GM12878 (cell line): ENCODE measurements around the gene ADH1C. TPM values are rescaled to one million over a fixed set of nuclear protein-coding genes. Genes with fewer than 3 reads are reported as not detected.

Experiments used
- ATAC-seq: fragments of 200-7000 bp; cut with Tn5 transposase; 3 replicates; pipeline ENCODE4 v1.9.1; 2020; ENCODE audit warnings: mild to moderate bottlenecking, moderate library complexity
- BruUV-seq: library from RNA; stranded (reverse); fragments of 400-500 nt; replicated peaks from 2 replicates; lab custom pipeline; 2021; lab: Mats Ljungman, UMichigan
- CTCF ChIA-PET: fragments of 300-600 bp; sonication (Branson Sonifier 250); formaldehyde crosslinking; extraction: SDS; loops from one replicate; lab custom pipeline; 2021; ENCODE audit warnings: inconsistent platforms; lab: Yijun Ruan, JAX
- POLR2A ChIA-PET: fragments of 350-600 bp; formaldehyde crosslinking; extraction: SDS; loops from one replicate; lab custom pipeline; 2021; ENCODE audit warnings: inconsistent platforms; lab: Charles Lee
- RAD21 ChIA-PET: fragments of 300-600 bp; sonication (Branson Sonifier 250); formaldehyde crosslinking; loops from one replicate; lab custom pipeline; 2023; ENCODE audit warnings: antibody characterized with exemption; ENCODE audit not compliant: unreplicated experiment; lab: Charles Lee
- SMC1A ChIA-PET: fragments of 300-600 bp; sonication (Branson Sonifier 250); formaldehyde crosslinking; loops from one replicate; lab custom pipeline; 2023; ENCODE audit not compliant: unreplicated experiment, uncharacterized antibody; lab: Charles Lee
- DNase-seq: peaks from one replicate; pipeline ENCODE4 v3.0.0-alpha.2; 2011; ENCODE audit warnings: low read depth, low spot score
- FAIRE-seq: peaks from 3 replicates; lab custom pipeline; 2011; peaks lifted over from hg19 to GRCh38; lab: Jason Lieb, UNC
- H2AFZ ChIP-seq: 2 replicates; pipeline ENCODE4 v1.6.0; 2011; ENCODE audit warnings: low read depth, low read length, control low read depth; ENCODE audit not compliant: control insufficient read depth
- H3K27ac ChIP-seq: 2 replicates; pipeline ENCODE4 v1.5.1; 2011; ENCODE audit warnings: control low read depth; ENCODE audit not compliant: control insufficient read depth, insufficient read depth
- H3K27me3 ChIP-seq, 2 experiments: replicated peaks in 1 of 2; 2 replicates each; pipeline versions ENCODE4 v1.6.0 to v1.6.1; 2011; ENCODE audit warnings: low read length in 1 of 2; ENCODE audit not compliant: control insufficient read depth in 2 of 2, insufficient read depth in 2 of 2
- H3K36me3 ChIP-seq, 2 experiments: 2 replicates each; pipeline ENCODE4 v1.5.1; 2011; ENCODE audit warnings: low read length in 1 of 2; ENCODE audit not compliant: control insufficient read depth in 2 of 2, insufficient read depth in 2 of 2
- H3K4me1 ChIP-seq: 2 replicates; pipeline ENCODE4 v1.6.1; 2011; ENCODE audit warnings: mild to moderate bottlenecking, low read length, moderate library complexity, mixed read lengths; ENCODE audit not compliant: control insufficient read depth, insufficient read depth
- H3K4me2 ChIP-seq: 2 replicates; pipeline ENCODE4 v1.6.0; 2011; ENCODE audit warnings: control low read depth; ENCODE audit not compliant: control insufficient read depth, insufficient read depth
- H3K4me3 ChIP-seq: fragments of 200-600 bp; sonication (generic); 2 replicates; pipeline ENCODE4 v1.5.1; 2016
- H3K79me2 ChIP-seq: 2 replicates; pipeline ENCODE4 v1.6.0; 2011; ENCODE audit warnings: low read length; ENCODE audit not compliant: control insufficient read depth, insufficient read depth
- H3K9ac ChIP-seq: 2 replicates; pipeline ENCODE4 v1.8.0; 2011; ENCODE audit warnings: low read length, control low read depth, mixed read lengths; ENCODE audit not compliant: control insufficient read depth, insufficient read depth
- H3K9me3 ChIP-seq: replicated peaks from 3 replicates; pipeline ENCODE4 v1.5.1; 2011; ENCODE audit warnings: mild to moderate bottlenecking, low read length; ENCODE audit not compliant: control insufficient read depth, insufficient read depth
- H4K20me1 ChIP-seq: 2 replicates; pipeline ENCODE4 v1.6.0; 2011; ENCODE audit not compliant: control insufficient read depth, insufficient read depth
- MYB ChIP-seq: fragments of 150-350 bp; IDR thresholded peaks from 2 replicates; pipeline ENCODE4 v1.6.1; 2014; ENCODE audit warnings: mild to moderate bottlenecking, low read depth, low read length, borderline replicate concordance
- RUNX3 ChIP-seq: IDR thresholded peaks from 2 replicates; pipeline ENCODE4 v1.6.1; 2012; ENCODE audit warnings: low read length, inconsistent platforms
- SMC3 ChIP-seq: IDR thresholded peaks from 2 replicates; pipeline ENCODE4 v1.6.1; 2011; ENCODE audit warnings: low read length, improper control_type of control experiment, borderline replicate concordance
- SUZ12 ChIP-seq: fragments of 200-600 bp; sonication (generic); IDR thresholded peaks from one replicate; pipeline ENCODE4 v1.6.1; 2018; ENCODE audit warnings: antibody characterized with exemption, mild to moderate bottlenecking; ENCODE audit not compliant: unreplicated experiment
- ZBTB4 ChIP-seq: fragments of 450-650 bp; formaldehyde crosslinking; IDR thresholded peaks from 2 replicates; pipeline ENCODE4 v1.4.0; 2022; ENCODE audit warnings: mild to moderate bottlenecking, moderate library complexity
- ZSCAN29 ChIP-seq: fragments of 450-650 bp; IDR thresholded peaks from 2 replicates; pipeline ENCODE4 v1.6.1; 2017; ENCODE audit warnings: mild to moderate bottlenecking, moderate library complexity
- in situ Hi-C: fragments of 300-500 bp; cut with MboI; formaldehyde crosslinking; loops from 9 replicates; pipeline ENCODE4 v1.14.3; 2018; ENCODE audit warnings: mixed read lengths
- intact Hi-C: fragments of 100-400 bp; cut with micrococcal nuclease; formaldehyde crosslinking; loops from one replicate; pipeline ENCODE4 v1.14.2; 2022; ENCODE audit not compliant: unreplicated experiment
- polyA plus RNA-seq, 11 experiments: library from polyadenylated mRNA; depleted of rRNA in 4 of 11; unstranded in 6 of 11; stranded (reverse) in 5 of 11; fragments of >200 nt; fragmentation: Nextera tagmentation in 4 of 11; fragmentation: Illumina TruSeq in 1 of 11; extraction: Ambion mirVana in 4 of 11; extraction: Trizol in 1 of 11; gene quantifications; 1 replicate in 1 of 11; 2 replicates in 10 of 11; pipeline versions ENCODE4 v1.2.1 to v1.2.3, GENCODE V29; 2011 to 2016; ENCODE audit warnings: inconsistent platforms in 2 of 11, missing spikeins in 2 of 11, low read depth in 1 of 11
- total RNA-seq, 4 experiments: library from RNA; depleted of rRNA in 3 of 4; stranded (reverse); fragments of >200 nt in 3 of 4; fragmentation: Illumina TruSeq in 1 of 4; extraction: Trizol in 1 of 4; gene quantifications; 2 replicates each; pipeline versions ENCODE4 v1.2.1 to v1.2.3, GENCODE V29; 2013 to 2021
- TF ChIP-seq, protein P1 (sequence below): IDR thresholded peaks from 2 replicates; pipeline ENCODE4 v1.6.1; 2011; ENCODE audit warnings: low read depth, mild to moderate bottlenecking, low read length, moderate library complexity, borderline replicate concordance; ENCODE audit errors: extremely low read depth
- TF ChIP-seq, protein P2 (sequence below): fragments of 450-650 bp; IDR thresholded peaks from 2 replicates; pipeline ENCODE4 v1.6.1; 2016; ENCODE audit warnings: mild to moderate bottlenecking
- TF ChIP-seq, protein P3 (sequence below): fragments of 450-650 bp; IDR thresholded peaks from 2 replicates; pipeline ENCODE4 v1.6.1; 2017; ENCODE audit warnings: mild to moderate bottlenecking, moderate library complexity
- TF ChIP-seq, protein P4 (sequence below): fragments of 450-650 bp; IDR thresholded peaks from 2 replicates; pipeline ENCODE4 v1.6.1; 2017; ENCODE audit warnings: mild to moderate bottlenecking

ADH1C gene
- total and polyA plus RNA-seq, 10 of the 15 experiments (the other 5 are each of a cell fraction or from before 2014, with no cell fraction given) = 0.04 to 1.1 (median 0.10) TPM; not detected in 3

DNA sequence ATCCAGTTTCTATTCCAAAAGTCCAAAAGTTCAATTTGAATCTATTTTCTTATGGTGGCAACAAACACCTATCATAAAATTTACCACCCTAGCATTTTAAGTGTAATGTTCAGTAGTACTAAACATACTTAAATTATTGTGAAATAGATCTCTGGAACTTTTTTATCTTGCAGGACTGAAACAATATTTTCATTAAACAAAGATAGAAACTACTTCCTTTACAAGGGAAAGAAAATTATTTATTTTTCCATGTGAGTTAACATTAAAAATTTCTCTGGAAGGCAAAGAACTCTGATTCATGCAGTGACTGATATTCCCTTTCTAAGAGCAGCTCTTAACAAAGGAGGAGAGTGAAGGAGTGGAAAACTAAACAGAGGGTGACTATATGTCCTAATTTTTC is 42.4 kb upstream of the ADH1C start:
- Histone ChIP-seq H3K79me2 (no peaks in the 10 kb centered on the region), H3K9me3 (no peaks in the 10 kb centered on the region), H2AFZ (no peak overlapping the region), H3K4me1 (no peaks in the 10 kb centered on the region), H3K27ac (no peak overlapping the region), H4K20me1 (no peaks in the 10 kb centered on the region), H3K4me3 (no peak overlapping the region), H3K36me3 (no peaks in the 10 kb centered on the region), H3K9ac (no peak overlapping the region), H3K27me3 (no peaks in the 10 kb centered on the region), H3K4me2 (no peak overlapping the region)
- no peak for DNase-seq
- FAIRE-seq = no peak
- ChIA-PET POLR2A (no interaction called here), RAD21 (no interaction called here), SMC1A (interaction anchor here (1.9 kb wide), 1 partner anchor 9 kb away, joined by 7 read pairs; no protein-coding TSS in a partner anchor), CTCF (interaction anchor here (0.6 to 0.7 kb wide), 2 partner anchors 11 to 111 kb away, joined by 3 read pairs; no protein-coding TSS in a partner anchor)
- BruUV-seq = no TSS peak
- intact Hi-C loops (no loop called here), in situ Hi-C loops (no loop called here)
- ATAC-seq = no peak
- TF ChIP-seq SUZ12 = no peak
- TF ChIP-seq, protein P1, sequence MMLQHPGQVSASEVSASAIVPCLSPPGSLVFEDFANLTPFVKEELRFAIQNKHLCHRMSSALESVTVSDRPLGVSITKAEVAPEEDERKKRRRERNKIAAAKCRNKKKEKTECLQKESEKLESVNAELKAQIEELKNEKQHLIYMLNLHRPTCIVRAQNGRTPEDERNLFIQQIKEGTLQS = no peak
- TF ChIP-seq, protein P2, sequence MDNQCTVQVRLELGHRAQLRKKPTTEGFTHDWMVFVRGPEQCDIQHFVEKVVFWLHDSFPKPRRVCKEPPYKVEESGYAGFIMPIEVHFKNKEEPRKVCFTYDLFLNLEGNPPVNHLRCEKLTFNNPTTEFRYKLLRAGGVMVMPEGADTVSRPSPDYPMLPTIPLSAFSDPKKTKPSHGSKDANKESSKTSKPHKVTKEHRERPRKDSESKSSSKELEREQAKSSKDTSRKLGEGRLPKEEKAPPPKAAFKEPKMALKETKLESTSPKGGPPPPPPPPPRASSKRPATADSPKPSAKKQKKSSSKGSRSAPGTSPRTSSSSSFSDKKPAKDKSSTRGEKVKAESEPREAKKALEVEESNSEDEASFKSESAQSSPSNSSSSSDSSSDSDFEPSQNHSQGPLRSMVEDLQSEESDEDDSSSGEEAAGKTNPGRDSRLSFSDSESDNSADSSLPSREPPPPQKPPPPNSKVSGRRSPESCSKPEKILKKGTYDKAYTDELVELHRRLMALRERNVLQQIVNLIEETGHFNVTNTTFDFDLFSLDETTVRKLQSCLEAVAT = no peak
- TF ChIP-seq ZSCAN29 = no peak
- no peak for TF ChIP-seq RUNX3
- no peak for TF ChIP-seq SMC3
- TF ChIP-seq, protein P3, sequence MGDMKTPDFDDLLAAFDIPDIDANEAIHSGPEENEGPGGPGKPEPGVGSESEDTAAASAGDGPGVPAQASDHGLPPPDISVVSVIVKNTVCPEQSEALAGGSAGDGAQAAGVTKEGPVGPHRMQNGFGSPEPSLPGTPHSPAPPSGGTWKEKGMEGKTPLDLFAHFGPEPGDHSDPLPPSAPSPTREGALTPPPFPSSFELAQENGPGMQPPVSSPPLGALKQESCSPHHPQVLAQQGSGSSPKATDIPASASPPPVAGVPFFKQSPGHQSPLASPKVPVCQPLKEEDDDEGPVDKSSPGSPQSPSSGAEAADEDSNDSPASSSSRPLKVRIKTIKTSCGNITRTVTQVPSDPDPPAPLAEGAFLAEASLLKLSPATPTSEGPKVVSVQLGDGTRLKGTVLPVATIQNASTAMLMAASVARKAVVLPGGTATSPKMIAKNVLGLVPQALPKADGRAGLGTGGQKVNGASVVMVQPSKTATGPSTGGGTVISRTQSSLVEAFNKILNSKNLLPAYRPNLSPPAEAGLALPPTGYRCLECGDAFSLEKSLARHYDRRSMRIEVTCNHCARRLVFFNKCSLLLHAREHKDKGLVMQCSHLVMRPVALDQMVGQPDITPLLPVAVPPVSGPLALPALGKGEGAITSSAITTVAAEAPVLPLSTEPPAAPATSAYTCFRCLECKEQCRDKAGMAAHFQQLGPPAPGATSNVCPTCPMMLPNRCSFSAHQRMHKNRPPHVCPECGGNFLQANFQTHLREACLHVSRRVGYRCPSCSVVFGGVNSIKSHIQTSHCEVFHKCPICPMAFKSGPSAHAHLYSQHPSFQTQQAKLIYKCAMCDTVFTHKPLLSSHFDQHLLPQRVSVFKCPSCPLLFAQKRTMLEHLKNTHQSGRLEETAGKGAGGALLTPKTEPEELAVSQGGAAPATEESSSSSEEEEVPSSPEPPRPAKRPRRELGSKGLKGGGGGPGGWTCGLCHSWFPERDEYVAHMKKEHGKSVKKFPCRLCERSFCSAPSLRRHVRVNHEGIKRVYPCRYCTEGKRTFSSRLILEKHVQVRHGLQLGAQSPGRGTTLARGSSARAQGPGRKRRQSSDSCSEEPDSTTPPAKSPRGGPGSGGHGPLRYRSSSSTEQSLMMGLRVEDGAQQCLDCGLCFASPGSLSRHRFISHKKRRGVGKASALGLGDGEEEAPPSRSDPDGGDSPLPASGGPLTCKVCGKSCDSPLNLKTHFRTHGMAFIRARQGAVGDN = no peak
- TF ChIP-seq, protein P4, sequence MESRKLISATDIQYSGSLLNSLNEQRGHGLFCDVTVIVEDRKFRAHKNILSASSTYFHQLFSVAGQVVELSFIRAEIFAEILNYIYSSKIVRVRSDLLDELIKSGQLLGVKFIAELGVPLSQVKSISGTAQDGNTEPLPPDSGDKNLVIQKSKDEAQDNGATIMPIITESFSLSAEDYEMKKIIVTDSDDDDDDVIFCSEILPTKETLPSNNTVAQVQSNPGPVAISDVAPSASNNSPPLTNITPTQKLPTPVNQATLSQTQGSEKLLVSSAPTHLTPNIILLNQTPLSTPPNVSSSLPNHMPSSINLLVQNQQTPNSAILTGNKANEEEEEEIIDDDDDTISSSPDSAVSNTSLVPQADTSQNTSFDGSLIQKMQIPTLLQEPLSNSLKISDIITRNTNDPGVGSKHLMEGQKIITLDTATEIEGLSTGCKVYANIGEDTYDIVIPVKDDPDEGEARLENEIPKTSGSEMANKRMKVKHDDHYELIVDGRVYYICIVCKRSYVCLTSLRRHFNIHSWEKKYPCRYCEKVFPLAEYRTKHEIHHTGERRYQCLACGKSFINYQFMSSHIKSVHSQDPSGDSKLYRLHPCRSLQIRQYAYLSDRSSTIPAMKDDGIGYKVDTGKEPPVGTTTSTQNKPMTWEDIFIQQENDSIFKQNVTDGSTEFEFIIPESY = no peak
- TF ChIP-seq ZBTB4 (CRISPR knock-in tag) = no peak
- TF ChIP-seq MYB = no peak
